K562 (cell line): Measurements from ENCODE around the gene ADAT2. TPM values are rescaled to one million over a fixed set of nuclear protein-coding genes. Genes with fewer than 3 reads are reported as not detected.
A peak's percentile ranks its signal among the peaks of the same experiment; 100 is the strongest.

Source experiments
- BHLHE40 ChIP-seq: IDR thresholded peaks from 2 replicates; pipeline ENCODE4 v1.6.1; 2011; ENCODE audit warnings: low read length, improper control_type of control experiment
- CHCHD3 ChIP-seq: fragments of 250-450 bp; sonication (Bioruptor Pico); IDR thresholded peaks from 2 replicates; pipeline ENCODE4 v2.1.2; 2022; ENCODE audit warnings: mild to moderate bottlenecking
- EHMT2 ChIP-seq: fragments of 450-650 bp; IDR thresholded peaks from 2 replicates; pipeline ENCODE4 v1.6.1; 2018; ENCODE audit warnings: antibody characterized with exemption
- FIP1L1 ChIP-seq: fragments of 200-400 bp; formaldehyde crosslinking; IDR thresholded peaks from 2 replicates; pipeline ENCODE4 v1.6.1; 2018; ENCODE audit warnings: mild to moderate bottlenecking, low read depth, low read length; ENCODE audit not compliant: poor library complexity, severe bottlenecking
- HMGXB4 ChIP-seq: sonication (generic); formaldehyde crosslinking; IDR thresholded peaks from 2 replicates; pipeline ENCODE4 v1.8.1; 2023; ENCODE audit warnings: mild to moderate bottlenecking, missing genetic modification reagents
- IFI16 ChIP-seq: fragments of 250-450 bp; sonication (Bioruptor Pico); IDR thresholded peaks from 2 replicates; pipeline ENCODE4 v2.1.2; 2022; ENCODE audit warnings: mild to moderate bottlenecking, inconsistent platforms
- PPARD ChIP-seq: fragments of 250-450 bp; sonication (Bioruptor Pico); IDR thresholded peaks from 2 replicates; pipeline ENCODE4 v1.8.0; 2022; ENCODE audit warnings: inconsistent platforms, mild to moderate bottlenecking, moderate library complexity
- RBM14 ChIP-seq: fragments of 200-400 bp; formaldehyde crosslinking; IDR thresholded peaks from 2 replicates; pipeline ENCODE4 v1.6.1; 2018; ENCODE audit warnings: low read depth, mild to moderate bottlenecking, low read length, moderate library complexity, borderline replicate concordance; ENCODE audit not compliant: insufficient read depth
- SNIP1 ChIP-seq: fragments of 450-650 bp; IDR thresholded peaks from 2 replicates; pipeline ENCODE4 v1.7.1; 2017; ENCODE audit warnings: low read depth, mild to moderate bottlenecking
- ZNF398 ChIP-seq: fragments of 250-450 bp; sonication (Bioruptor Pico); IDR thresholded peaks from 2 replicates; pipeline ENCODE4 v1.8.0; 2021; ENCODE audit warnings: moderate library complexity, mild to moderate bottlenecking, inconsistent platforms
- ZNF76 ChIP-seq: fragments of 250-450 bp; sonication (Bioruptor Pico); IDR thresholded peaks from 2 replicates; pipeline ENCODE4 v1.4.0; 2020; ENCODE audit warnings: mild to moderate bottlenecking, moderate library complexity, borderline replicate concordance
- ZNF778 ChIP-seq: fragments of 450-650 bp; formaldehyde crosslinking; IDR thresholded peaks from 2 replicates; pipeline ENCODE4 v1.4.0; 2020; ENCODE audit warnings: mild to moderate bottlenecking, moderate library complexity
- polyA plus RNA-seq, 8 experiments: library from polyadenylated mRNA; depleted of rRNA in 4 of 8; stranded (reverse) in 5 of 8; unstranded in 3 of 8; fragments of >200 nt; fragmentation: Nextera tagmentation in 2 of 8; fragmentation: Illumina TruSeq in 1 of 8; extraction: Ambion mirVana in 2 of 8; extraction: Trizol in 1 of 8; gene quantifications; 2 replicates each; pipeline versions ENCODE4 v1.2.1 to v1.2.3, GENCODE V29; 2011 to 2014; ENCODE audit warnings: inconsistent platforms in 1 of 8, missing spikeins in 1 of 8
- total RNA-seq, 7 experiments: library from RNA; depleted of rRNA in 6 of 7; stranded (reverse); fragments of >200 nt in 6 of 7; fragmentation: Illumina TruSeq in 2 of 7; extraction: Trizol in 2 of 7; gene quantifications; 2 replicates each; pipeline versions ENCODE4 v1.2.1 to v1.2.3, GENCODE V29; 2011 to 2021; ENCODE audit warnings: low replicate concordance in 1 of 7
- TF ChIP-seq, protein P1 (sequence below): fragments of 450-650 bp; IDR thresholded peaks from 2 replicates; pipeline ENCODE4 v1.6.1; 2017; ENCODE audit warnings: antibody characterized with exemption, mild to moderate bottlenecking
- TF ChIP-seq, protein P2 (sequence below): fragments of 450-650 bp; IDR thresholded peaks from 2 replicates; pipeline ENCODE4 v1.6.1; 2018; ENCODE audit not compliant: partially characterized antibody

The ADAT2 gene
- total and polyA plus RNA-seq, 9 of the 15 experiments (the other 6 are each of a cell fraction or from before 2014, with no cell fraction given), result 13.0 to 62.5 (median 31.7) TPM

GRCh38 chr6:143450453-143451371, at the start of gene ADAT2, which contains the start of gene PEX3 (continued):
- TF ChIP-seq HMGXB4 (CRISPR knock-in tag), result peak; percentile 88
- TF ChIP-seq, protein P1, sequence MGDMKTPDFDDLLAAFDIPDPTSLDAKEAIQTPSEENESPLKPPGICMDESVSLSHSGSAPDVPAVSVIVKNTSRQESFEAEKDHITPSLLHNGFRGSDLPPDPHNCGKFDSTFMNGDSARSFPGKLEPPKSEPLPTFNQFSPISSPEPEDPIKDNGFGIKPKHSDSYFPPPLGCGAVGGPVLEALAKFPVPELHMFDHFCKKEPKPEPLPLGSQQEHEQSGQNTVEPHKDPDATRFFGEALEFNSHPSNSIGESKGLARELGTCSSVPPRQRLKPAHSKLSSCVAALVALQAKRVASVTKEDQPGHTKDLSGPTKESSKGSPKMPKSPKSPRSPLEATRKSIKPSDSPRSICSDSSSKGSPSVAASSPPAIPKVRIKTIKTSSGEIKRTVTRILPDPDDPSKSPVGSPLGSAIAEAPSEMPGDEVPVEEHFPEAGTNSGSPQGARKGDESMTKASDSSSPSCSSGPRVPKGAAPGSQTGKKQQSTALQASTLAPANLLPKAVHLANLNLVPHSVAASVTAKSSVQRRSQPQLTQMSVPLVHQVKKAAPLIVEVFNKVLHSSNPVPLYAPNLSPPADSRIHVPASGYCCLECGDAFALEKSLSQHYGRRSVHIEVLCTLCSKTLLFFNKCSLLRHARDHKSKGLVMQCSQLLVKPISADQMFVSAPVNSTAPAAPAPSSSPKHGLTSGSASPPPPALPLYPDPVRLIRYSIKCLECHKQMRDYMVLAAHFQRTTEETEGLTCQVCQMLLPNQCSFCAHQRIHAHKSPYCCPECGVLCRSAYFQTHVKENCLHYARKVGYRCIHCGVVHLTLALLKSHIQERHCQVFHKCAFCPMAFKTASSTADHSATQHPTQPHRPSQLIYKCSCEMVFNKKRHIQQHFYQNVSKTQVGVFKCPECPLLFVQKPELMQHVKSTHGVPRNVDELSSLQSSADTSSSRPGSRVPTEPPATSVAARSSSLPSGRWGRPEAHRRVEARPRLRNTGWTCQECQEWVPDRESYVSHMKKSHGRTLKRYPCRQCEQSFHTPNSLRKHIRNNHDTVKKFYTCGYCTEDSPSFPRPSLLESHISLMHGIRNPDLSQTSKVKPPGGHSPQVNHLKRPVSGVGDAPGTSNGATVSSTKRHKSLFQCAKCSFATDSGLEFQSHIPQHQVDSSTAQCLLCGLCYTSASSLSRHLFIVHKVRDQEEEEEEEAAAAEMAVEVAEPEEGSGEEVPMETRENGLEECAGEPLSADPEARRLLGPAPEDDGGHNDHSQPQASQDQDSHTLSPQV, result no peak
- peak; percentile 99 for TF ChIP-seq FIP1L1
- TF ChIP-seq ZNF778 (CRISPR knock-in tag), result no peak
- TF ChIP-seq CHCHD3 (CRISPR knock-in tag), result no peak
- no peak for TF ChIP-seq IFI16 (CRISPR knock-in tag)
- no peak for TF ChIP-seq EHMT2
- no peak for TF ChIP-seq PPARD (CRISPR knock-in tag)
- peak; percentile 24; the same call in 1 of the 2 replicates for TF ChIP-seq ZNF76
- TF ChIP-seq SNIP1, result no peak
- TF ChIP-seq ZNF398 (CRISPR knock-in tag), result no peak
- TF ChIP-seq, protein P2, sequence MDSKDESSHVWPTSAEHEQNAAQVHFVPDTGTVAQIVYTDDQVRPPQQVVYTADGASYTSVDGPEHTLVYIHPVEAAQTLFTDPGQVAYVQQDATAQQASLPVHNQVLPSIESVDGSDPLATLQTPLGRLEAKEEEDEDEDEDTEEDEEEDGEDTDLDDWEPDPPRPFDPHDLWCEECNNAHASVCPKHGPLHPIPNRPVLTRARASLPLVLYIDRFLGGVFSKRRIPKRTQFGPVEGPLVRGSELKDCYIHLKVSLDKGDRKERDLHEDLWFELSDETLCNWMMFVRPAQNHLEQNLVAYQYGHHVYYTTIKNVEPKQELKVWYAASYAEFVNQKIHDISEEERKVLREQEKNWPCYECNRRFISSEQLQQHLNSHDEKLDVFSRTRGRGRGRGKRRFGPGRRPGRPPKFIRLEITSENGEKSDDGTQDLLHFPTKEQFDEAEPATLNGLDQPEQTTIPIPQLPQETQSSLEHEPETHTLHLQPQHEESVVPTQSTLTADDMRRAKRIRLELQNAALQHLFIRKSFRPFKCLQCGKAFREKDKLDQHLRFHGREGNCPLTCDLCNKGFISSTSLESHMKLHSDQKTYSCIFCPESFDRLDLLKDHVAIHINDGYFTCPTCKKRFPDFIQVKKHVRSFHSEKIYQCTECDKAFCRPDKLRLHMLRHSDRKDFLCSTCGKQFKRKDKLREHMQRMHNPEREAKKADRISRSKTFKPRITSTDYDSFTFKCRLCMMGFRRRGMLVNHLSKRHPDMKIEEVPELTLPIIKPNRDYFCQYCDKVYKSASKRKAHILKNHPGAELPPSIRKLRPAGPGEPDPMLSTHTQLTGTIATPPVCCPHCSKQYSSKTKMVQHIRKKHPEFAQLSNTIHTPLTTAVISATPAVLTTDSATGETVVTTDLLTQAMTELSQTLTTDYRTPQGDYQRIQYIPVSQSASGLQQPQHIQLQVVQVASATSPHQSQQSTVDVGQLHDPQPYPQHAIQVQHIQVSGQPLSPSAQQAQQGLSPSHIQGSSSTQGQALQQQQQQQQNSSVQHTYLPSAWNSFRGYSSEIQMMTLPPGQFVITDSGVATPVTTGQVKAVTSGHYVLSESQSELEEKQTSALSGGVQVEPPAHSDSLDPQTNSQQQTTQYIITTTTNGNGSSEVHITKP, result peak; percentile 45
- no peak for TF ChIP-seq RBM14
- TF ChIP-seq BHLHE40, result peak; percentile 93
